ENCODE data around the gene OLFM4.

Gene OLFM4

GRCh38 chr13:53014495-53015443 lies 13.8 kb upstream of the OLFM4 start:
- no peak for DNase-seq

GRCh38 chr13:53015971-53016370 lies 12.6 kb upstream of the OLFM4 start:
- no peak for DNase-seq

GRCh38 chr13:53017433-53017970 lies 11.1 kb upstream of the OLFM4 start:
- DNase-seq: no peak

- DNase-seq: no peak
Observed at GRCh38 chr13:53018690-53019647, 9.6 kb upstream of the OLFM4 start.

GRCh38 chr13:53020764-53021335 lies 7.8 kb upstream of the OLFM4 start:
- DNase-seq: no peak

GRCh38 chr13:53023246-53023645 lies 5.4 kb upstream of the OLFM4 start:
- no peak for DNase-seq

- no peak for DNase-seq
Observed at GRCh38 chr13:53028063-53028462, 550 bp upstream of the OLFM4 start.

- no peak for DNase-seq
Observed at GRCh38 chr13:53032849-53033248, 4.2 kb downstream of the OLFM4 start.

- DNase-seq: peak in 16 of 58 donors; percentile 4 to 61 (median 21)
Observed at GRCh38 chr13:53038993-53039392, 10.4 kb downstream of the OLFM4 start.

- no peak for DNase-seq
Observed at GRCh38 chr13:53041968-53042516, 13.4 kb downstream of the OLFM4 start.

GRCh38 chr13:53042877-53043276 lies 14.3 kb downstream of the OLFM4 start:
- DNase-seq: no peak

GRCh38 chr13:53043398-53043797 lies 14.8 kb downstream of the OLFM4 start:
- no peak for DNase-seq

- DNase-seq: peak in 2 of 58 donors; percentile 13 to 17
Observed at GRCh38 chr13:53045189-53045588, 16.6 kb downstream of the OLFM4 start.

- DNase-seq: no peak
Observed at GRCh38 chr13:53048880-53049279, 20.3 kb downstream of the OLFM4 start.

- DNase-seq: no peak
Observed at GRCh38 chr13:53050151-53050550, 21.5 kb downstream of the OLFM4 start.

GRCh38 chr13:53052675-53053074 lies 24.1 kb downstream of the OLFM4 start:
- no peak for DNase-seq

GRCh38 chr13:53054569-53054968 lies 26.0 kb downstream of the OLFM4 start:
- peak in 2 of 58 donors; percentile 10 to 11 for DNase-seq

- DNase-seq: no peak
Observed at GRCh38 chr13:53058065-53058679, 29.6 kb downstream of the OLFM4 start.

GRCh38 chr13:53060840-53061490 lies 32.4 kb downstream of the OLFM4 start:
- peak in 7 of 58 donors; percentile 5 to 28 (median 16) for DNase-seq

- DNase-seq: no peak
Observed at GRCh38 chr13:53064731-53065130, 36.1 kb downstream of the OLFM4 start.
